ENCODE data around the gene APOL1. TPM values are rescaled to one million over a fixed set of nuclear protein-coding genes. Genes with fewer than 3 reads are reported as not detected.

The APOL1 gene
- total RNA-seq, 6 experiments from 2014 or later = 85.1 to 299 (median 119) TPM

- no peak for DNase-seq
- TF ChIP-seq POLR2A (IDR thresholded peaks at IDR 0.05) (no peak), CTCF (IDR thresholded peaks at IDR 0.05) (no peak)
- intact Hi-C loops (cut with DNase I) = loop anchor here (10.0 kb wide), 1 partner anchor 49 kb away; no protein-coding TSS in a partner anchor
Observed at GRCh38 chr22:36235585-36235984, 17.3 kb upstream of the APOL1 start.

GRCh38 chr22:36236388-36237319 is 16.3 kb upstream of the APOL1 start:
- WGBS (ENCODE audit: insufficient coverage, low coverage, low lambda C conversion rate, missing lambda C conversion rate) = 72% methylated on average over 12 of the region's 14 CpGs
- DNase-seq (peak in 1 of 3 donors; percentile 44), ATAC-seq (no peak)
- no peak overlapping the region for H3K4me3 ChIP-seq
- no peaks in the 10 kb centered on the region for H3K27me3 ChIP-seq
- TF ChIP-seq POLR2A (IDR thresholded peaks at IDR 0.05) (no peak), CTCF (IDR thresholded peaks at IDR 0.05) (no peak)
- H3K9me3 ChIP-seq = no peaks in the 10 kb centered on the region
- peaks cover 0 to 19% (median 3%) of the 10 kb centered on the region in 4 donors for H3K36me3 ChIP-seq
- H3K4me1 ChIP-seq = peaks cover 0 to 22% (median 11%) of the 10 kb centered on the region in 4 donors
- intact Hi-C loops (cut with DNase I) = loop anchor here (10.0 kb wide), 1 partner anchor 48 kb away; no protein-coding TSS in a partner anchor
- no peak overlapping the region for H3K27ac ChIP-seq

More at GRCh38 chr22:36235585-36235984, 17.3 kb upstream of the APOL1 start:
- H3K27me3 ChIP-seq = no peaks in the 10 kb centered on the region
- H3K4me1 ChIP-seq = peaks cover 0 to 22% (median 11%) of the 10 kb centered on the region in 4 donors
- no peak overlapping the region for H3K4me3 ChIP-seq
- H3K9me3 ChIP-seq = no peaks in the 10 kb centered on the region
- no peak for ATAC-seq
- 87% methylated on average over 3 of the region's 3 CpGs for WGBS (ENCODE audit: insufficient coverage, low coverage, low lambda C conversion rate, missing lambda C conversion rate)
- H3K27ac ChIP-seq = no peak overlapping the region
- H3K36me3 ChIP-seq = peaks cover 0 to 29% (median 10%) of the 10 kb centered on the region in 4 donors

GRCh38 chr22:36237462-36238372 is 15.2 kb upstream of the APOL1 start:
- intact Hi-C loops (cut with DNase I) = loop anchor here (10.0 kb wide), 1 partner anchor 47 kb away; no protein-coding TSS in a partner anchor
- peak; percentile 47 to 63 (median 58) for ATAC-seq
- Histone ChIP-seq H3K4me1 (peaks cover 0 to 22% (median 11%) of the 10 kb centered on the region in 4 donors), H3K4me3 (peak overlapping the region; percentile 73 to 84 (median 78)), H3K27ac (peak overlapping the region; percentile 78 to 95 (median 90)), H3K36me3 (peaks cover 0 to 9% (median 0%) of the 10 kb centered on the region in 4 donors), H3K9me3 (no peaks in the 10 kb centered on the region), H3K27me3 (no peaks in the 10 kb centered on the region)
- whole genome bisulfite sequencing (ENCODE audit: insufficient coverage, low coverage, low lambda C conversion rate, missing lambda C conversion rate) = 17% methylated on average over 8 of the region's 12 CpGs
- TF ChIP-seq POLR2A (IDR thresholded peaks at IDR 0.05) (no peak), CTCF (IDR thresholded peaks at IDR 0.05) (no peak)
- peak in 2 of 3 donors; percentile 78 to 82 for DNase-seq

Data from right lobe of liver (tissue), 6 donors.